B cell (primary cell): ENCODE data around the gene HACE1. TPM values are rescaled to one million over a fixed set of nuclear protein-coding genes. Genes with fewer than 3 reads are reported as not detected.
"Not testable (repeated sequence)": the region's sequence is repeated elsewhere in the genome, so short reads cannot be mapped to it uniquely, and the experiment has no call there.

Source experiments
- ATAC-seq: fragments of 200-7000 bp; cut with Tn5 transposase; one replicate; pipeline ENCODE4 v1.10.0; 2021; ENCODE audit warnings: low read depth, mild to moderate bottlenecking, moderate number of reproducible peaks, moderate library complexity
- CTCF ChIA-PET: fragments of 350-600 bp; sonication (Branson Sonifier 250); formaldehyde crosslinking; loops from one replicate; lab custom pipeline; 2021; ENCODE audit warnings: antibody characterized with exemption, inconsistent platforms; lab: Charles Lee
- POLR2A ChIA-PET: fragments of 350-600 bp; sonication (Branson Sonifier 250); formaldehyde crosslinking; loops from one replicate; lab custom pipeline; 2021; ENCODE audit warnings: antibody characterized with exemption; lab: Charles Lee
- DNase-seq: peaks from one replicate; pipeline ENCODE4 v3.0.0; 2013
- H2AFZ ChIP-seq: 2 replicates; pipeline ENCODE4 v1.6.1; 2012; ENCODE audit warnings: mild to moderate bottlenecking, low read depth, low read length; ENCODE audit not compliant: insufficient read depth, poor library complexity, severe bottlenecking
- H3K27ac ChIP-seq, 2 donors: 1 replicate in 1 of 2; 2 replicates in 1 of 2; pipeline ENCODE4 v1.5.1; 2012 to 2013; ENCODE audit warnings: low read length in 2 of 2, mild to moderate bottlenecking in 2 of 2, moderate library complexity in 1 of 2
- H3K27me3 ChIP-seq, 4 experiments: fragments of 200-600 bp in 1 of 4; sonication (generic) in 1 of 4; replicated peaks in 1 of 4; 1 replicate in 2 of 4; 2 replicates in 2 of 4; pipeline versions ENCODE4 v1.6.1 to v1.7.0; 2013 to 2016; ENCODE audit warnings: low read length in 3 of 4, mild to moderate bottlenecking in 2 of 4, mixed read lengths in 1 of 4, moderate library complexity in 1 of 4; ENCODE audit not compliant: insufficient read depth in 4 of 4, control insufficient read depth in 3 of 4; ENCODE audit errors: control extremely low read depth in 1 of 4
- H3K36me3 ChIP-seq, 2 experiments: replicated peaks in 1 of 2; 1 replicate in 1 of 2; 2 replicates in 1 of 2; pipeline versions ENCODE4 v1.6.1 to v1.7.1; 2013; ENCODE audit warnings: low read length in 1 of 2; ENCODE audit not compliant: insufficient read depth in 2 of 2, control insufficient read depth in 1 of 2; ENCODE audit errors: control extremely low read depth in 1 of 2, extremely low read depth in 1 of 2
- H3K4me1 ChIP-seq, 2 donors: fragments of 200-600 bp in 1 of 2; sonication (generic) in 1 of 2; 1 replicate in 1 of 2; 2 replicates in 1 of 2; pipeline versions ENCODE4 v1.5.1 to v1.6.1; 2013 to 2017; ENCODE audit warnings: low read length in 2 of 2; ENCODE audit not compliant: control insufficient read depth in 2 of 2, insufficient read depth in 2 of 2
- H3K4me2 ChIP-seq: replicated peaks from 2 replicates; pipeline ENCODE3; 2012; ENCODE audit warnings: mild to moderate bottlenecking, low read depth, low read length; ENCODE audit not compliant: poor library complexity, severe bottlenecking
- H3K4me3 ChIP-seq, 5 experiments: fragments of 200-600 bp in 1 of 5; sonication (generic) in 1 of 5; 1 replicate in 3 of 5; 2 replicates in 2 of 5; pipeline versions ENCODE4 v1.5.1 to v1.7.0; 2011 to 2016; ENCODE audit warnings: low read length in 4 of 5, mild to moderate bottlenecking in 4 of 5, low read depth in 2 of 5, control low read depth in 1 of 5, moderate library complexity in 1 of 5; ENCODE audit not compliant: insufficient read depth in 1 of 5; ENCODE audit errors: control extremely low read depth in 1 of 5, extremely low read depth in 1 of 5
- H3K79me2 ChIP-seq: fragments of 200-600 bp; sonication (generic); one replicate; pipeline ENCODE4 v1.6.0; 2016; ENCODE audit warnings: low read length; ENCODE audit not compliant: control insufficient read depth, insufficient read depth
- H3K9ac ChIP-seq: fragments of 200-600 bp; sonication (generic); 2 replicates; pipeline ENCODE4 v1.6.1; 2017; ENCODE audit warnings: mild to moderate bottlenecking, low read length, moderate library complexity
- H3K9me3 ChIP-seq, 3 donors: one replicate each; pipeline versions ENCODE4 v1.6.1 to v1.7.1; 2013; ENCODE audit warnings: low read length in 2 of 3; ENCODE audit not compliant: control insufficient read depth in 2 of 3, insufficient read depth in 1 of 3; ENCODE audit errors: control extremely low read depth in 1 of 3
- H4K20me1 ChIP-seq: 2 replicates; pipeline ENCODE4 v1.6.0; 2012; ENCODE audit warnings: mild to moderate bottlenecking, low read length; ENCODE audit not compliant: insufficient read depth, control insufficient read depth, poor library complexity, severe bottlenecking
- H3K27ac Mint-ChIP-seq: one replicate; pipeline ENCODE4 v1.8.0; 2021; ENCODE audit warnings: mixed read lengths
- H3K27me3 Mint-ChIP-seq: one replicate; pipeline ENCODE4 v1.8.0; 2021; ENCODE audit warnings: mixed read lengths
- H3K4me1 Mint-ChIP-seq: one replicate; pipeline ENCODE4 v1.8.0; 2021; ENCODE audit warnings: mixed read lengths
- H3K4me3 Mint-ChIP-seq: one replicate; pipeline ENCODE4 v1.8.0; 2021; ENCODE audit warnings: mixed read lengths
- H3K9me3 Mint-ChIP-seq: one replicate; pipeline ENCODE4 v1.8.0; 2022; ENCODE audit warnings: mixed read lengths; ENCODE audit not compliant: insufficient read depth
- EZH2 ChIP-seq: IDR thresholded peaks from 2 replicates; pipeline ENCODE4 v1.6.1; 2012; ENCODE audit warnings: borderline replicate concordance, low read depth, mild to moderate bottlenecking, moderate library complexity, low read length; ENCODE audit not compliant: insufficient read depth, poor library complexity, severe bottlenecking
- WGBS: methylation state at CpG from one replicate; pipeline ENCODE4 v1.1.5; 2013; ENCODE audit warnings: missing lambda C conversion rate; ENCODE audit not compliant: insufficient coverage; 5-methylcytosine and 5-hydroxymethylcytosine counted together
- intact Hi-C: fragments of 100-400 bp; cut with micrococcal nuclease; formaldehyde crosslinking; loops from one replicate; pipeline ENCODE4 v1.10.0; 2022
- polyA plus RNA-seq: library from polyadenylated mRNA; depleted of rRNA; stranded (reverse); fragments of >200 nt; gene quantifications from 2 replicates; pipeline ENCODE4 v1.2.3, GENCODE V29; 2012
- total RNA-seq, 2 donors: library from RNA; stranded (reverse); fragments of 120-200 nt in 1 of 2; gene quantifications; 1 replicate in 1 of 2; 2 replicates in 1 of 2; pipeline versions ENCODE4 v1.2.3 to v1.2.4, GENCODE V29; 2013 to 2022
- TF ChIP-seq, protein P1 (sequence below): fragments of 200-600 bp; IDR thresholded peaks from one replicate; pipeline ENCODE4 v1.8.0; 2022; ENCODE audit warnings: antibody characterized with exemption, mild to moderate bottlenecking

HACE1 gene
- total and polyA plus RNA-seq, 2 donors (not counting 1 experiment from before 2014, with no cell fraction given) = 7.5 to 19.2 TPM

DNA sequence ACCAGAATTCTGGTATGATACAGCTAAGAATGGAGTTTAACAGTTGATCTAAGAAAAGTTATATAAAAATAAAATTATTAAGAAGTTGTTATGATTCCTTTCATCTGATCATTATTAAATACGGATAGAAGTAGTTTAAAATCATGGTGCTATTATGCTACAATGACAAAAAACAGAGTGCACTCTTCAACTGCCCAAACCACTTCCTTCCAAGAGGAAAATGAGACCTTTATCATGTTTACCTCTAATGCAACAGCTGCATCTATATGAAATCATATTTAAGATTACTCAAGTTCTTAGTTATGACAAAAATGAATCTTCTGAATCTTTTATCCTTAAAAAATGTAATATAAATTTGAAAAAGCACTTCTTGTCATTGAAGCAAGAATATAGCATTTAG, 31.2 kb downstream of the HACE1 start:
- Mint-ChIP-seq H3K27ac (no peak overlapping the region), H3K27me3 (no peaks in the 10 kb centered on the region), H3K9me3 (no peaks in the 10 kb centered on the region), H3K4me3 (no peak overlapping the region), H3K4me1 (no peaks in the 10 kb centered on the region)
- Histone ChIP-seq H3K79me2 (no peaks in the 10 kb centered on the region), H2AFZ (no peak overlapping the region), H4K20me1 (no peaks in the 10 kb centered on the region), H3K4me3 (no peak overlapping the region), H3K4me2 (no peak overlapping the region), H3K27ac (no peak overlapping the region), H3K27me3 (no peaks in the 10 kb centered on the region), H3K9me3 (no peaks in the 10 kb centered on the region), H3K9ac (no peak overlapping the region), H3K4me1 (no peaks in the 10 kb centered on the region), H3K36me3 (peaks cover 0 to 3% of the 10 kb centered on the region in 2 experiments)
- ATAC-seq (no peak), DNase-seq (no peak)
- intact Hi-C loops = no loop called here
- TF ChIP-seq, protein P1, sequence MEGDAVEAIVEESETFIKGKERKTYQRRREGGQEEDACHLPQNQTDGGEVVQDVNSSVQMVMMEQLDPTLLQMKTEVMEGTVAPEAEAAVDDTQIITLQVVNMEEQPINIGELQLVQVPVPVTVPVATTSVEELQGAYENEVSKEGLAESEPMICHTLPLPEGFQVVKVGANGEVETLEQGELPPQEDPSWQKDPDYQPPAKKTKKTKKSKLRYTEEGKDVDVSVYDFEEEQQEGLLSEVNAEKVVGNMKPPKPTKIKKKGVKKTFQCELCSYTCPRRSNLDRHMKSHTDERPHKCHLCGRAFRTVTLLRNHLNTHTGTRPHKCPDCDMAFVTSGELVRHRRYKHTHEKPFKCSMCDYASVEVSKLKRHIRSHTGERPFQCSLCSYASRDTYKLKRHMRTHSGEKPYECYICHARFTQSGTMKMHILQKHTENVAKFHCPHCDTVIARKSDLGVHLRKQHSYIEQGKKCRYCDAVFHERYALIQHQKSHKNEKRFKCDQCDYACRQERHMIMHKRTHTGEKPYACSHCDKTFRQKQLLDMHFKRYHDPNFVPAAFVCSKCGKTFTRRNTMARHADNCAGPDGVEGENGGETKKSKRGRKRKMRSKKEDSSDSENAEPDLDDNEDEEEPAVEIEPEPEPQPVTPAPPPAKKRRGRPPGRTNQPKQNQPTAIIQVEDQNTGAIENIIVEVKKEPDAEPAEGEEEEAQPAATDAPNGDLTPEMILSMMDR = no peak
- TF ChIP-seq EZH2 = no peak
- no CpG with 5 or more reads among the region's 1 CpG for WGBS
- POLR2A ChIA-PET = no interaction called here
- CTCF ChIA-PET = no interaction called here

DNA sequence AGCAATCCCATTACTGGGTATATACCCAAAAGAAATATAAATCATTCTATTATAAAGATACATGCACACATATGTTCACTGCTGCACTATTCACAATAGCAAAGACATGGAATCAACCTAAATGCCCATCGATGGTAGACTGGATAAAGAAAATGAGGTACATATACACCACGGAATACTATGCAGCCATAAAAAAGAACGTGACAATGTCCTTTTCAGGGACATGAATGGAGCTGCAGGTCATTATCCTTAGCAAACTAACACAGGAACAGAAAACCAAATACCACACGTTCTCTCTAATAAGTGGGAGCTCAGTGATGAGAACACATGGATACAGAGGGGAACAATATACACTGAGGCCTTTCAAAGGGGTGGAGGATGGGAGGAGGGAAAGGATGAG, 38.9 kb downstream of the HACE1 start:
- H2AFZ ChIP-seq, H3K4me2 ChIP-seq, H3K27ac Mint-ChIP-seq, H3K36me3 ChIP-seq, H3K4me3 Mint-ChIP-seq, H3K4me3 ChIP-seq, H3K27ac ChIP-seq, H3K4me1 Mint-ChIP-seq, DNase-seq, H4K20me1 ChIP-seq, H3K79me2 ChIP-seq, POLR2A ChIA-PET, H3K9me3 ChIP-seq, ATAC-seq, H3K9me3 Mint-ChIP-seq, intact Hi-C loops, H3K4me1 ChIP-seq, H3K9ac ChIP-seq, H3K27me3 Mint-ChIP-seq, H3K27me3 ChIP-seq: not testable (repeated sequence)
- CTCF ChIA-PET = interaction anchor here (2.3 kb wide), 1 partner anchor 9 kb away, joined by 7 read pairs; no protein-coding TSS in a partner anchor
- 80% methylated on average over 1 of the region's 4 CpGs for WGBS
